HepG2 (cell line): ENCODE results near the gene AGK.

Experiments
- CHD2 ChIP-seq: IDR thresholded peaks from 2 replicates; pipeline ENCODE4 v1.6.1; 2011; ENCODE audit warnings: low read depth, low read length, improper control_type of control experiment
- EZH2 ChIP-seq: conservative IDR thresholded peaks from 2 replicates; pipeline ENCODE4 v1.6.1; 2012; ENCODE audit warnings: mild to moderate bottlenecking, low read depth, low read length, moderate library complexity
- FOSL1 ChIP-seq: sonication (generic); formaldehyde crosslinking; IDR thresholded peaks from 2 replicates; pipeline ENCODE4 v1.9.0; 2021; ENCODE audit warnings: missing genetic modification reagents, borderline replicate concordance
- FOXP4 ChIP-seq: sonication (generic); formaldehyde crosslinking; IDR thresholded peaks from 2 replicates; pipeline ENCODE4 v1.4.0; 2020; ENCODE audit warnings: missing genetic modification reagents
- KLF9 ChIP-seq: IDR thresholded peaks from 2 replicates; pipeline ENCODE4 v1.6.1; 2016; ENCODE audit warnings: low read depth
- NCOA2 ChIP-seq: sonication (generic); formaldehyde crosslinking; IDR thresholded peaks from 2 replicates; pipeline ENCODE4 v1.8.0; 2022; ENCODE audit warnings: inconsistent platforms
- RAD51 ChIP-seq: fragments of 450-650 bp; IDR thresholded peaks from 2 replicates; pipeline ENCODE4 v1.6.1; 2016; ENCODE audit warnings: borderline replicate concordance
- TBX2 ChIP-seq: sonication (generic); formaldehyde crosslinking; IDR thresholded peaks from 2 replicates; pipeline ENCODE4 v1.5.0; 2020; ENCODE audit warnings: missing genetic modification reagents, mild to moderate bottlenecking, borderline replicate concordance
- TRIM24 ChIP-seq: sonication (generic); formaldehyde crosslinking; IDR thresholded peaks from 2 replicates; pipeline ENCODE4 v1.8.0; 2022; ENCODE audit warnings: mild to moderate bottlenecking, missing genetic modification reagents
- ZKSCAN1 ChIP-seq: fragments of 150-350 bp; IDR thresholded peaks from 2 replicates; pipeline ENCODE4 v1.6.1; 2014; ENCODE audit warnings: low read length
- ZNF589 ChIP-seq: sonication (generic); formaldehyde crosslinking; conservative IDR thresholded peaks from 2 replicates; pipeline ENCODE4 v1.8.0; 2022; ENCODE audit warnings: mild to moderate bottlenecking, moderate library complexity, missing genetic modification reagents

GRCh38 chr7:141630621-141631020, 79.4 kb downstream of the AGK start:
- TF ChIP-seq TBX2: no peak
- TF ChIP-seq FOXP4: no peak
- no peak for TF ChIP-seq ZKSCAN1
- TF ChIP-seq TRIM24 (CRISPR knock-in tag): no peak
- TF ChIP-seq RAD51: no peak
- no peak for TF ChIP-seq EZH2
- TF ChIP-seq CHD2: no peak
- TF ChIP-seq FOSL1 (CRISPR knock-in tag): no peak
- TF ChIP-seq NCOA2 (CRISPR knock-in tag): no peak
- no peak for TF ChIP-seq ZNF589
- TF ChIP-seq KLF9 (CRISPR knock-in tag): no peak
